ACC112 (cell line): ENCODE results near the gene TNFRSF18.
"Not testable (repeated sequence)": the region's sequence is repeated elsewhere in the genome, so short reads cannot be mapped to it uniquely, and the experiment has no call there.

Source experiments
- H2AFZ ChIP-seq: fragments of 200-600 bp; sonication (generic); one replicate; pipeline ENCODE4 v1.6.0; 2017; ENCODE audit warnings: antibody characterized with exemption, low read length; ENCODE audit not compliant: unreplicated experiment
- H3K27ac ChIP-seq: fragments of 200-600 bp; sonication (generic); 2 replicates; pipeline ENCODE4 v1.5.1; 2014; ENCODE audit warnings: low read depth, mild to moderate bottlenecking, antibody characterized with exemption, low read length, moderate library complexity
- H3K27me3 ChIP-seq: fragments of 200-600 bp; sonication (generic); 2 replicates; pipeline ENCODE4 v1.6.1; 2014; ENCODE audit warnings: mild to moderate bottlenecking, antibody characterized with exemption, low read length, moderate library complexity, mixed read lengths; ENCODE audit not compliant: insufficient read depth
- H3K36me3 ChIP-seq: fragments of 200-600 bp; sonication (generic); 2 replicates; pipeline ENCODE4 v1.6.1; 2016; ENCODE audit warnings: mild to moderate bottlenecking, antibody characterized with exemption, low read length, moderate library complexity, mixed read lengths; ENCODE audit not compliant: insufficient read depth
- H3K4me1 ChIP-seq: fragments of 200-600 bp; sonication (generic); one replicate; pipeline ENCODE4 v1.6.1; 2016; ENCODE audit warnings: low read length, mixed read lengths; ENCODE audit not compliant: insufficient read depth, unreplicated experiment, control insufficient read depth
- H3K4me3 ChIP-seq: fragments of 200-600 bp; sonication (generic); 2 replicates; pipeline ENCODE4 v1.5.1; 2014; ENCODE audit warnings: mild to moderate bottlenecking, low read depth, low read length
- H3K79me2 ChIP-seq: fragments of 200-600 bp; sonication (generic); one replicate; pipeline ENCODE4 v1.6.0; 2016; ENCODE audit warnings: low read length; ENCODE audit not compliant: control insufficient read depth, unreplicated experiment, insufficient read depth

Gene TNFRSF18, protein sequence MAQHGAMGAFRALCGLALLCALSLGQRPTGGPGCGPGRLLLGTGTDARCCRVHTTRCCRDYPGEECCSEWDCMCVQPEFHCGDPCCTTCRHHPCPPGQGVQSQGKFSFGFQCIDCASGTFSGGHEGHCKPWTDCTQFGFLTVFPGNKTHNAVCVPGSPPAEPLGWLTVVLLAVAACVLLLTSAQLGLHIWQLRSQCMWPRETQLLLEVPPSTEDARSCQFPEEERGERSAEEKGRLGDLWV

DNA sequence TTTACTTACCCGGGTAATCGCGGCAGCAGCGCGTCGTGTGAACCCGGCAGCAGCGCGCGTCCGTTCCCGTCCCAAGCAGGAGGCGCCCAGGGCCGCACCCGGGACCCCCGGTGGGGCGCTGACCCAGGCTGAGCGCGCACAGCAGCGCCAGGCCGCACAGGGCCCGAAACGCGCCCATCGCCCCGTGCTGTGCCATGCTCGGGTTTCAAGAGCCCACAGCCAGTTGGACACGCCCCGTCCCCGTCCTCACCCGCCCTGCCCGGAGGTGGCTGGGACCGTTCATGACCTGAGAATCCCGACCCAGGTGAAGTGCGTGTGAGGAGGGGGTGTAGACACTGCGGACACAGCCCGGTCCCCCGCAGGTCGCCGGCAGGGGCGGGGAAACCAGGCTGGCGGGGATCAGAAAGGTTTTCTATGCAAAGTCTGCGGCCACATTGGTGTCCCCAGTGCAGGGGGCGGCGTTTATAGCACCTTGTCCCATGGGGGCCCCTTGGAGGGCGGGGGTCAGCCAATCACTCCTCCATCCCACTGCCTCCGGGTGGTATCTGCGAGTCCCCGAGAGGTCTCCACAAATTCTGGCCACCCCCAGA lies at the start of gene TNFRSF18:
TSS of gene TNFRSF18 (minus strand) at position 217 of the 590 bp plus-strand sequence. CDS start at position 196, 21 bp downstream.
- peaks cover 5% of the 10 kb centered on the region for H3K4me1 ChIP-seq
- no peak within 1 kb of the TSS for H2AFZ ChIP-seq
- no peaks in the 10 kb centered on the region for H3K36me3 ChIP-seq
- no peaks in the 10 kb centered on the region for H3K79me2 ChIP-seq
- peaks cover 13% of the 10 kb centered on the region; the same call in 1 of the 2 replicates for H3K27me3 ChIP-seq
- H3K4me3 ChIP-seq = no peak within 1 kb of the TSS
- no peak within 1 kb of the TSS for H3K27ac ChIP-seq

DNA sequence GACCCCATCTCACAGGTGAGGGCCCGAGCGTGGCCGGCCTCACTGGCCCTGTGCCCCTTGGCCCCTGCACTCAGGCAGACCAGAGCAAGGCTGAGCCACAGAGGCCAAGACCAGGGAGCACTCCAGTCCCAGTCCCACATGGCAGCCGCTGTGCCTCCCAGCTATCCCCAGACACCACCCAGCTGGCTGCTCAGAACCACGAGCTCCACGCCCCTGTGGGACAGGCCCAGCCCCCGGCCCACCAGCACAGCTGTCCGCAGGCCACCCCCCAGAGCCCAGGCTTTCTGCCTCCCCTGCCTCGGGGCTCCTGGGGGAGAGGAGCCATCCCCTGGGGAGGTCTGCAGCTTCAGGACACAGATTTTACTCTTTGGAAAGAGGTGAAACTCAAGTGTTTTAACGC lies 49.2 kb upstream of the TNFRSF18 start:
- H3K27me3 ChIP-seq = no peaks in the 10 kb centered on the region
- H3K79me2 ChIP-seq = peaks cover 5% of the 10 kb centered on the region
- H3K4me3 ChIP-seq = no peak overlapping the region
- H2AFZ ChIP-seq = no peak overlapping the region
- H3K27ac ChIP-seq = no peak overlapping the region
- peaks cover 11% of the 10 kb centered on the region for H3K36me3 ChIP-seq
- peaks cover 2% of the 10 kb centered on the region for H3K4me1 ChIP-seq

DNA sequence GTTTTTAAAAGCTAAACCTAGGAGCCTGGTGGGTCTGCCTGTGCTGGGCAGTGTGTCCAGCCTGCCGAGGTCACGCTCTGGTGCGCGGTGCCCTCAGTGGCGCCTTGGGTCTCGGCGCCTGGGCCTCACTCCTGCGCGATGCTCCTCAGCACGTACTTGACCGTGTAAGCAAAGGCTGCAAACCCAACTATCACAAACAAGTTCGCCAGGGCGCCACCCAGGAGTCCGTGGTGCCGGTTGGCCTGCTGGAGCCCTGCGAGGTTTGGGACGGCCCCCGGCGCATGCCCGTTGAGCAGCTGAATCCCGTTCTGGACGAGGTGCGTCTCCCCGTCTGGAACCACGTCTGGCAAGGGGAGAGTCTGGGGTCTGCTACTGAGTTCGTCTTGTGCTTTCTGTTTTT lies 48.7 kb upstream of the TNFRSF18 start:
- Histone ChIP-seq H3K4me3 (no peak overlapping the region), H3K4me1 (peaks cover 2% of the 10 kb centered on the region), H3K27ac (no peak overlapping the region), H2AFZ (no peak overlapping the region), H3K79me2 (peaks cover 3% of the 10 kb centered on the region), H3K27me3 (no peaks in the 10 kb centered on the region), H3K36me3 (peaks cover 8% of the 10 kb centered on the region; the same call in 1 of the 2 replicates)

DNA sequence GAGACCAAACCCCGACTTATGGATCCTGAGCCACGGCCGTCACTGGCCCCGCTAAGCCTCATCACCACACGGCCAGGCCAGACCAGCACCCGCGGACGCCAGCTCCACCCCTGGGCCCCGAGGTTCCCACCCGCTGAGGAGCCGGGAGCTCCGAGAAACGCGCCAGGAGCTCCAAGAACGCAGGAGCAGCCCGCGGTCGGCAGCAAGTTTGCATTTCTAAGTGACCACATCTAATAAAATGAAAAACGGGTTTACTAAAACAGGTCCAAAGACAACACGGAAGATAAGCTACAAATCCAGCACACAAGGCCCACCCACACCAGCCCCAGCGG lies 48.2 kb upstream of the TNFRSF18 start:
- Histone ChIP-seq H3K36me3 (peaks cover 3% of the 10 kb centered on the region; the same call in 1 of the 2 replicates), H3K4me3 (no peak overlapping the region), H3K27me3 (no peaks in the 10 kb centered on the region), H3K27ac (no peak overlapping the region), H3K4me1 (peaks cover 2% of the 10 kb centered on the region), H2AFZ (no peak overlapping the region), H3K79me2 (no peaks in the 10 kb centered on the region)

DNA sequence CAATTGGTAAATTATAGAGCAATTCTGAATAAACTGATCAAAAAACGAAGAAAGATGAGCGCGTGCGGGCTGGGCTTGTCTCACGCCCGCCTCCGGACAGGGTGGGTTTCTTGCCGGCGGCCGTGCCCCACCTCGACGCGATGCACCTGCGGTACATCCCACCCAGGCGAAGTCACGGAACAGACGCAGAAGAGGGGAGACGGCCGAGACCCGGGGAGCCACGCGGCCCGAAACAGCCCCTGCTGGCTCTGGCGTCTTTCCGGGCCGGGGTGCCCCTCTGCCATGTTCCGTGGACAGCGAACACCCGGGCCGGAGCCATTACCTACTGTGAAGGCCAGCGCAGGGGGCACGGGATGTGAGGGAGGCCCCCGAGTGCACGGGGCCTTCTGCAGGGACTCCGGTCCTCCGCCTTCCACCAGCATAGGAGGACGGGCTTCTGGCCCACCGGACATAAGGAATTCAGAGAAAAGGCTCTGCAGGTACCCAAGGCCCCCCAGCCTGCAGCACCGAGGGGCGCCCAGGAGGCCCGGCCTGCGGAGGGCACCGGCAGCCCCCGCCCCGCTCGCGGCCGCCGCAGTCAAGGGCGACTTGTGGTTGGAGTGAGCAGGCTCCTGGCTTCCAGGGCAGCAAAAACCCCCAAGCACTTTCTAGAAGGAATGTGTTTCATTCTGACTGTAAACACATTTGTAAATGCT lies 47.7 kb upstream of the TNFRSF18 start:
- Histone ChIP-seq H3K27me3 (no peaks in the 10 kb centered on the region), H2AFZ (no peak overlapping the region), H3K4me1 (peaks cover 2% of the 10 kb centered on the region), H3K36me3 (peaks cover 3% of the 10 kb centered on the region; the same call in 1 of the 2 replicates), H3K4me3 (no peak overlapping the region), H3K79me2 (no peaks in the 10 kb centered on the region), H3K27ac (no peak overlapping the region)

DNA sequence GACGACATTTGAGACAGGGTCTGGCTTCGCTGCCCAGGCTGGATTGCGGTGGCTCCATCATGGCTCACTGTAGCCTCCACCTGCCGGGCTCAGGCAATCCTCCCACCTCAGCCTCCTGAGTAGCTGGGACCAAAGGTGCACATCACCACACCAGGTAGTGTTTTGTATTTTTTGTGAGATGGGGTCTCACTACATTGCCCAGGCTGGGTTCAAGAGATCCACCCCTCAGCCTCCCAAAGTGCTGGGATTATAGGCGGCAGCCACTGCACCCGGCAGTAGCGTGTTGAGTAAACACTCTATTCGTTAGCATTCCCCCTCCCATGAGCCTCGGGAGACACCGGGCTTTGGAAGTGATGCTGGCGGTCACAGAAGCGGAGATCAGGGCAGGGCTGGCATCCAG lies 46.9 kb upstream of the TNFRSF18 start:
- Histone ChIP-seq H2AFZ (no peak overlapping the region), H3K79me2 (no peaks in the 10 kb centered on the region), H3K36me3 (peaks cover 3% of the 10 kb centered on the region; the same call in 1 of the 2 replicates), H3K27me3 (no peaks in the 10 kb centered on the region), H3K4me3 (no peak overlapping the region), H3K27ac (no peak overlapping the region), H3K4me1 (no peaks in the 10 kb centered on the region)

DNA sequence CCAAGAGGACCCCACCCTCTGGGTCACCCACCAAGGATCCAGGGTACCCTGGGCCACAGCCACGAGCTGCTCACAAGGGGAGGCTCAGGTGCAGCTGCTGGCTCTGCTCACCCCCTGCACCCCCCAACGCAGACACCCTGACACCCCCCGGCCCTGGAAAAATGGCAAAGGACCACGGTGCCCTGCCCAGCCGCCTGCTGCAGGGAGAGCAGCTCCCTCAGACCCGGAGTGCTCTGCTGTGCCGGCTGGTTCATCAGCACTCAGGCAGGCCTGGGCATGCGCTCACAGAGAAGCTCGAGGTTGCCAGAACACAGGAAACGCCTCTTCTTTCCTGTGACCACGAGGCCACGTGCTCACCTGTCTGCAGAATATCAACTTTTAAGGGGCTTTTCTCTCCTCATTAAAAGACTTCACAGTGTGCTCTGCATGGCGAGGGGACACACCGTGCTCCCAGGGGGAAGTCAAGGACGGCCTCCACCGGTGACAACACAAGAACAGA lies 44.4 kb upstream of the TNFRSF18 start:
- Histone ChIP-seq H2AFZ (no peak overlapping the region), H3K4me1 (no peaks in the 10 kb centered on the region), H3K79me2 (no peaks in the 10 kb centered on the region)

DNA sequence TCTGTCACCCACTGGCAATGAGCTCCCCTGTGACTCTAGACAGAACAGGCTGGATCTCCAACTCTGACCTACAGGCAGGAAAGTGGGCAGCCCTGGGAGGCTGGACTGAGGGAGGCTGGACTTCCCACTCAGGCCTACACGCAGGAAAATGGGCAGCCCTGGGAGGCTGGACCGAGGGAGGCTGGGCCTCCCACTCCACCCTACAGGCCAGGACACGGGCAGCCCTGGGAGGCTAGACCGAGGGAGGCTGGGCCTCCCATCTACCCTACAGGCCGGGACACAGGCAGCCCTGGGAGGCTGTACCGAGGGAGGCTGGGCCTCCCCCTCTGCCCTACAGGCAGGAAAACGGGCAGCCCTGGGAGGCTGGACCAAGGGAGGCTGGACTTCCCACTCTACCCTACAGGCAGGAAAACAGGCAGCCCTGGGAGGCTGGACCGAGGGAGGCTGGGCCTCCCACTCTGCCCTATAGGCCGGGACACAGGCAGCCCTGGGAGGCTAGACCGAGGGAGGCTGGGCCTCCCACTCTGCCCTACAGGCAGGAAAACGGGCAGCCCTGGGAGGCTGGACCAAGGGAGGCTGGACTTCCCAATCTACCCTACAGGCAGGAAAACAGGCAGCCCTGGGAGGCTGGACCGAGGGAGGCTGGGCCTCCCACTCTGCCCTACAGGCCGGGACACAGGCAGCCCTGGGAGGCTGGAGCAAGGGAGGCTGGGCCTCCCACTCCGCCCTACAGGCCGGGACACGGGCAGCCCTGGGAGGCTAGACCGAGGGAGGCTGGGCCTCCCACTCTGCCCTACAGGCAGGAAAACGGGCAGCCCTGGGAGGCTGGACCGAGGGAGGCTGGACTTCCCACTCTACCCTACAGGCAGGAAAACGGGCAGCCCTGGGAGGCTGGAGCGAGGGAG lies 41.9 kb upstream of the TNFRSF18 start:
- H3K27me3 ChIP-seq, H3K27ac ChIP-seq, H3K36me3 ChIP-seq, H3K4me3 ChIP-seq, H2AFZ ChIP-seq, H3K79me2 ChIP-seq, H3K4me1 ChIP-seq: not testable (repeated sequence)

More for the DNA sequence above, 44.4 kb upstream of the TNFRSF18 start:
- no peak overlapping the region for H3K27ac ChIP-seq
- H3K27me3 ChIP-seq = peaks cover 9% of the 10 kb centered on the region; the same call in 1 of the 2 replicates
- H3K4me3 ChIP-seq = no peak overlapping the region
- H3K36me3 ChIP-seq = peaks cover 3% of the 10 kb centered on the region; the same call in 1 of the 2 replicates

DNA sequence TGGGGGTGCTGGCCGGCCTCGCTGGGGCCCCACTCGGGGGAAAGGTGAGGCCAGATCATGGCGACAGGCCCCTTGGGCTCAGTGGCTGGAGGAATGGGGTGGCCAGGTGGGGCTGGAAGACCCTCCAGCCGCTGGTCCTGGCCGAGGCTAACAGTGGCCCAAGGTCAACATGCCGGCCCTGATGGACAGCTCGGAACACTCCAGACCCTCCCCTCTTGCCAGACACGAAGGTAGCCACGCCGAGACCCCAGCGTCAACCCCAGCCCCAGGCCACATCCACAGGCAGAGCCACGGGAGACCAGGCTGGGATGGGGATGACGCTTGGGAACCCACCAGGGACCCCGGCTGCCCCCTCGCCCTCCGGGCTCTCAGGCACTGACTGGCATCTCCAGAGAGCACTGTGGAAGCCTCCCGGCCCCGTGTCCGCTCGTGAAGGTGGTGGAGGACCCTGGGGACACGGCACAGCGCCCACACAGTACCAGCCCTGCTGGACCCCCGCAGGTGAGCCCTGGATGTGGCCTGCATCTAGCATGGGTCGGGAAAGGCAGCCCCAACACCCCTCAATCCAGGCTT lies 41.0 kb upstream of the TNFRSF18 start:
- Histone ChIP-seq H3K36me3 (no peaks in the 10 kb centered on the region), H3K4me1 (no peaks in the 10 kb centered on the region), H3K4me3 (no peak overlapping the region), H3K27ac (no peak overlapping the region), H3K79me2 (no peaks in the 10 kb centered on the region), H2AFZ (no peak overlapping the region), H3K27me3 (peaks cover 9% of the 10 kb centered on the region; the same call in 1 of the 2 replicates)
